Mesenchymal stem cell (in vitro differentiated cells and primary cell): Measurements from ENCODE around the gene FTO.

Source experiments
- DNase-seq: peaks from one replicate; pipeline ENCODE4 v3.0.0-alpha.2; 2013
- H2AFZ ChIP-seq: one replicate; pipeline ENCODE4 v1.6.1; 2013; ENCODE audit warnings: low read depth, mild to moderate bottlenecking, control low read depth, inconsistent platforms, low read length, moderate library complexity
- H2AK5ac ChIP-seq: 2 replicates; pipeline ENCODE4 v1.6.1; 2013; ENCODE audit warnings: low read length, moderate library complexity, mild to moderate bottlenecking, inconsistent platforms; ENCODE audit not compliant: severe bottlenecking
- H2BK120ac ChIP-seq: one replicate; pipeline ENCODE4 v1.6.1; 2013; ENCODE audit warnings: low read depth, mild to moderate bottlenecking, inconsistent platforms, low read length, moderate library complexity
- H2BK12ac ChIP-seq, 2 experiments: one replicate each; pipeline ENCODE4 v1.6.1; 2013; ENCODE audit warnings: inconsistent platforms in 2 of 2, low read length in 2 of 2, mild to moderate bottlenecking in 2 of 2, moderate library complexity in 2 of 2, control low read depth in 1 of 2
- H2BK15ac ChIP-seq: one replicate; pipeline ENCODE4 v1.6.1; 2013; ENCODE audit warnings: mild to moderate bottlenecking, low read depth, inconsistent platforms; ENCODE audit not compliant: poor library complexity, severe bottlenecking
- H2BK5ac ChIP-seq: 2 replicates; pipeline ENCODE4 v1.6.1; 2013; ENCODE audit warnings: low read depth, mild to moderate bottlenecking, low read length, control low read depth, inconsistent platforms; ENCODE audit not compliant: poor library complexity, severe bottlenecking
- H3K14ac ChIP-seq, 2 experiments: one replicate each; pipeline ENCODE4 v1.6.1; 2013; ENCODE audit warnings: inconsistent platforms in 2 of 2, low read length in 2 of 2, control low read depth in 1 of 2, mild to moderate bottlenecking in 1 of 2, moderate library complexity in 1 of 2
- H3K18ac ChIP-seq, 2 experiments: one replicate each; pipeline ENCODE4 v1.6.1; 2013; ENCODE audit warnings: inconsistent platforms in 2 of 2, low read length in 2 of 2, control low read depth in 1 of 2, low read depth in 1 of 2, mild to moderate bottlenecking in 1 of 2
- H3K23ac ChIP-seq, 2 experiments: one replicate each; pipeline ENCODE4 v1.6.1; 2013; ENCODE audit warnings: inconsistent platforms in 2 of 2, low read length in 2 of 2, mild to moderate bottlenecking in 2 of 2, moderate library complexity in 2 of 2, control low read depth in 1 of 2
- H3K27ac ChIP-seq: 2 replicates; pipeline ENCODE4 v1.5.1; 2013; ENCODE audit warnings: mild to moderate bottlenecking, moderate library complexity, low read length, control low read depth, inconsistent platforms; ENCODE audit not compliant: poor library complexity, severe bottlenecking
- H3K27me3 ChIP-seq, 2 experiments: 2 replicates each; pipeline versions ENCODE4 v1.6.1 to v1.7.0; 2013; ENCODE audit warnings: low read length in 2 of 2, mild to moderate bottlenecking in 2 of 2, moderate library complexity in 2 of 2, control low read depth in 1 of 2, inconsistent platforms in 1 of 2; ENCODE audit not compliant: control insufficient read depth in 1 of 2, insufficient read depth in 1 of 2
- H3K36me3 ChIP-seq, 2 experiments: 2 replicates each; pipeline versions ENCODE4 v1.6.1 to v1.7.0; 2013; ENCODE audit warnings: low read length in 2 of 2, control low read depth in 1 of 2, inconsistent platforms in 1 of 2, low read depth in 1 of 2, mild to moderate bottlenecking in 1 of 2; ENCODE audit not compliant: insufficient read depth in 2 of 2, control insufficient read depth in 1 of 2
- H3K4ac ChIP-seq, 2 experiments: one replicate each; pipeline ENCODE4 v1.6.1; 2013; ENCODE audit warnings: inconsistent platforms in 2 of 2, low read length in 2 of 2, mild to moderate bottlenecking in 2 of 2, moderate library complexity in 2 of 2, control low read depth in 1 of 2, low read depth in 1 of 2
- H3K4me1 ChIP-seq: 2 replicates; pipeline ENCODE4 v1.6.1; 2013; ENCODE audit warnings: low read depth, low read length, control low read depth; ENCODE audit not compliant: control insufficient read depth, insufficient read depth
- H3K4me2 ChIP-seq: 2 replicates; pipeline ENCODE4 v1.6.1; 2013; ENCODE audit warnings: low read length, mild to moderate bottlenecking, inconsistent platforms; ENCODE audit not compliant: poor library complexity, severe bottlenecking
- H3K4me3 ChIP-seq, 2 experiments: 2 replicates each; pipeline versions ENCODE4 v1.5.1 to v1.7.0; 2013; ENCODE audit warnings: low read length in 2 of 2, mild to moderate bottlenecking in 2 of 2, control low read depth in 1 of 2, low read depth in 1 of 2; ENCODE audit not compliant: insufficient read depth in 1 of 2
- H3K79me1 ChIP-seq: replicated peaks from 2 replicates; pipeline ENCODE4 v1.6.1; 2013; ENCODE audit warnings: mild to moderate bottlenecking, control low read depth, low read length, inconsistent platforms; ENCODE audit not compliant: poor library complexity, severe bottlenecking
- H3K9ac ChIP-seq: 2 replicates; pipeline ENCODE4 v1.7.0; 2013; ENCODE audit warnings: mild to moderate bottlenecking, low read length, moderate library complexity
- H3K9me3 ChIP-seq: 2 replicates; pipeline ENCODE4 v1.7.0; 2013; ENCODE audit warnings: mild to moderate bottlenecking, low read length; ENCODE audit not compliant: control insufficient read depth
- H4K8ac ChIP-seq: one replicate; pipeline ENCODE4 v1.6.1; 2013; ENCODE audit warnings: inconsistent platforms, mild to moderate bottlenecking, low read length, moderate library complexity
- H4K91ac ChIP-seq: one replicate; pipeline ENCODE4 v1.6.1; 2013; ENCODE audit warnings: mild to moderate bottlenecking, low read length, inconsistent platforms
- WGBS: methylation state at CpG from one replicate; pipeline ENCODE4 v1.1.7; 2013; ENCODE audit warnings: mixed read lengths; 5-methylcytosine and 5-hydroxymethylcytosine counted together

Gene FTO

GRCh38 chr16:53732296-53732929, 28.5 kb downstream of the FTO start:
- Histone ChIP-seq H2BK120ac (no peak overlapping the region), H2BK12ac (no peak overlapping the region), H3K79me1 (peaks cover 28% of the 10 kb centered on the region), H4K8ac (no peak overlapping the region), H3K14ac (no peak overlapping the region), H3K4me3 (no peak overlapping the region), H3K27me3 (no peaks in the 10 kb centered on the region), H4K91ac (no peak overlapping the region), H3K27ac (no peak overlapping the region), H2AK5ac (no peak overlapping the region), H2AFZ (no peak overlapping the region), H3K4ac (no peak overlapping the region), H3K4me1 (peaks cover 1% of the 10 kb centered on the region), H3K4me2 (no peak overlapping the region), H3K9me3 (no peaks in the 10 kb centered on the region), H2BK5ac (no peak overlapping the region), H3K36me3 (no peaks in the 10 kb centered on the region), H3K23ac (no peak overlapping the region), H2BK15ac (no peak overlapping the region), H3K18ac (no peak overlapping the region), H3K9ac (no peak overlapping the region)
- no peak for DNase-seq
- 83% methylated on average over 4 of the region's 4 CpGs for WGBS

- H3K9ac ChIP-seq, result no peak overlapping the region
- H3K23ac ChIP-seq, result no peak overlapping the region
- H3K27ac ChIP-seq, result no peak overlapping the region
- H3K4me3 ChIP-seq, result no peak overlapping the region
- no peak overlapping the region for H2BK15ac ChIP-seq
- no peak overlapping the region for H2AK5ac ChIP-seq
- no peaks in the 10 kb centered on the region for H3K36me3 ChIP-seq
- no peak overlapping the region for H3K14ac ChIP-seq
- no peak overlapping the region for H2BK120ac ChIP-seq
- no peak overlapping the region for H4K8ac ChIP-seq
- peaks cover 20% of the 10 kb centered on the region for H3K79me1 ChIP-seq
- no peak overlapping the region for H4K91ac ChIP-seq
- H3K18ac ChIP-seq, result no peak overlapping the region
- H3K4ac ChIP-seq, result no peak overlapping the region
- no peak overlapping the region for H2AFZ ChIP-seq
- H3K4me2 ChIP-seq, result no peak overlapping the region
- H2BK12ac ChIP-seq, result no peak overlapping the region
- peaks cover 1% of the 10 kb centered on the region for H3K4me1 ChIP-seq
- no peaks in the 10 kb centered on the region for H3K9me3 ChIP-seq
- WGBS, result 100% methylated on average over 2 of the region's 2 CpGs
- H2BK5ac ChIP-seq, result no peak overlapping the region
- DNase-seq, result no peak
- no peaks in the 10 kb centered on the region for H3K27me3 ChIP-seq
These were observed 31.0 kb downstream of the FTO start for GRCh38 chr16:53734908-53735307.

GRCh38 chr16:53736297-53736696, 32.3 kb downstream of the FTO start:
- 96% methylated on average over 3 of the region's 3 CpGs for WGBS
- Histone ChIP-seq H2AFZ (no peak overlapping the region), H4K91ac (no peak overlapping the region), H3K18ac (no peak overlapping the region), H3K27me3 (no peaks in the 10 kb centered on the region), H4K8ac (no peak overlapping the region), H2AK5ac (no peak overlapping the region), H3K4ac (no peak overlapping the region), H3K9me3 (no peaks in the 10 kb centered on the region), H3K36me3 (no peaks in the 10 kb centered on the region), H2BK120ac (no peak overlapping the region), H3K4me2 (no peak overlapping the region), H3K14ac (no peak overlapping the region), H2BK5ac (no peak overlapping the region), H3K4me1 (peaks cover 1% of the 10 kb centered on the region), H3K4me3 (no peak overlapping the region), H2BK12ac (no peak overlapping the region), H2BK15ac (no peak overlapping the region), H3K79me1 (peaks cover 18% of the 10 kb centered on the region), H3K23ac (no peak overlapping the region), H3K9ac (no peak overlapping the region), H3K27ac (no peak overlapping the region)
- DNase-seq, result no peak

DNA sequence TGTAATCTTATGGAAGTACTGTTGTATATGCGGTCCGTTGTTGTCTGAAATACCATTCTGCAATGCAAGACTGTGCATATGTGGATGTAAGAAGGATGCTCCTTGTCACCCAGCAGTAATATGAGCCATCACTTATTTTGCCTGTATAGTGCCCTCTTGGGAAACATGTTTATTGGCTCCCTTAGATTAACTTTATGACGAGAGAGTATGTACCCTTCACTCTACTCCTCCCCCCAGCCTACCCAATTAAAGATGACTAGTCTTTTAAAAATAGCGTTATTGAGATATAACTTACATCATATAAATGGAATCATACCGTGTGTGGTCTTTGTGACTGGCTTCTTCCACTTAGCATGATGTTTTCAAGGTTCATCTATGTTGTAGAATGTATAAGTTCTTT, 33.6 kb downstream of the FTO start:
- no peak overlapping the region for H2BK5ac ChIP-seq
- no peak overlapping the region for H3K14ac ChIP-seq
- H3K4me2 ChIP-seq, result no peak overlapping the region
- H2BK120ac ChIP-seq, result no peak overlapping the region
- no peak for DNase-seq
- 96% methylated on average over 3 of the region's 5 CpGs for WGBS
- no peaks in the 10 kb centered on the region for H3K27me3 ChIP-seq
- no peak overlapping the region for H2AK5ac ChIP-seq
- H3K4ac ChIP-seq, result no peak overlapping the region
- no peak overlapping the region for H3K18ac ChIP-seq
- peaks cover 19% of the 10 kb centered on the region for H3K79me1 ChIP-seq
- H3K36me3 ChIP-seq, result no peaks in the 10 kb centered on the region
- H3K4me3 ChIP-seq, result no peak overlapping the region
- H3K9me3 ChIP-seq, result no peaks in the 10 kb centered on the region
- no peak overlapping the region for H4K8ac ChIP-seq
- no peak overlapping the region for H4K91ac ChIP-seq
- no peak overlapping the region for H3K23ac ChIP-seq
- no peak overlapping the region for H2BK15ac ChIP-seq
- H2BK12ac ChIP-seq, result no peak overlapping the region
- H3K4me1 ChIP-seq, result peaks cover 1% of the 10 kb centered on the region
- H3K27ac ChIP-seq, result no peak overlapping the region
- H2AFZ ChIP-seq, result no peak overlapping the region
- no peak overlapping the region for H3K9ac ChIP-seq
